Cardiac septum (tissue), 1 donor: Measurements from ENCODE around the gene SETDB2. TPM values are rescaled to one million over a fixed set of nuclear protein-coding genes. Genes with fewer than 3 reads are reported as not detected.
A peak's percentile ranks its signal among the peaks of the same experiment; 100 is the strongest.
"Not testable (repeated sequence)": the region's sequence is repeated elsewhere in the genome, so short reads cannot be mapped to it uniquely, and the experiment has no call there.

Source experiments
- DNase-seq: peaks from one replicate; pipeline ENCODE4 v3.0.0-alpha.2; 2020; ENCODE audit warnings: low spot score
- intact Hi-C: fragments of 100-400 bp; cut with DNase I; formaldehyde crosslinking; loops from one replicate; pipeline ENCODE4 v1.14.0; 2022
- total RNA-seq: library from RNA; stranded (reverse); fragmentation: NEBNext Ultra II Directional; extraction: Animal tissue kit (Norgen Biotek cat#: 25700); gene quantifications from one replicate; pipeline ENCODE4 v1.2.1, GENCODE V29; 2021
- donor health status: DM: no; HTN: no; CAD: no.

SETDB2 gene
- total RNA-seq, 1 donor from 2014 or later = 11.2 TPM

- DNase-seq = no peak
- intact Hi-C loops = no loop called here
Measured at GRCh38 chr13:49456156-49456555, 12.1 kb downstream of the SETDB2 start.

- no peak for DNase-seq
Measured at GRCh38 chr13:49457221-49457620, 13.1 kb downstream of the SETDB2 start.

GRCh38 chr13:49459580-49459979, 15.5 kb downstream of the SETDB2 start:
- no peak for DNase-seq
- intact Hi-C loops = no loop called here

More at GRCh38 chr13:49457221-49457620, 13.1 kb downstream of the SETDB2 start:
- intact Hi-C loops = no loop called here

GRCh38 chr13:49464085-49464484, 20.0 kb downstream of the SETDB2 start:
- intact Hi-C loops = no loop called here
- DNase-seq = no peak

GRCh38 chr13:49464621-49465325, 20.7 kb downstream of the SETDB2 start:
- intact Hi-C loops = no loop called here

GRCh38 chr13:49466292-49466838, 22.3 kb downstream of the SETDB2 start:
- intact Hi-C loops = no loop called here
- no peak for DNase-seq

More at GRCh38 chr13:49464621-49465325, 20.7 kb downstream of the SETDB2 start:
- DNase-seq = no peak

GRCh38 chr13:49472186-49472585, 28.1 kb downstream of the SETDB2 start:
- DNase-seq = no peak
- intact Hi-C loops = no loop called here

- no peak for DNase-seq
- intact Hi-C loops = no loop called here
Measured at GRCh38 chr13:49476529-49476928, 32.5 kb downstream of the SETDB2 start.

- intact Hi-C loops = no loop called here
- DNase-seq = no peak
Measured at GRCh38 chr13:49481788-49482187, 37.7 kb downstream of the SETDB2 start.

GRCh38 chr13:49488563-49488962, 44.5 kb downstream of the SETDB2 start:
- intact Hi-C loops = no loop called here
- DNase-seq = no peak

- no peak for DNase-seq
- intact Hi-C loops = loop anchor here (5.0 kb wide), 2 partner anchors 93 to 113 kb away; partner anchors contain the start of gene RCBTB1
Measured at GRCh38 chr13:49494645-49495044, 50.6 kb downstream of the SETDB2 start.

GRCh38 chr13:49495783-49496762, 52.0 kb downstream of the SETDB2 start, which contains the start of gene PHF11:
Gene PHF11, plus strand, starts transcription at chr13:49495953. Its CDS starts 49 bp downstream, at chr13:49496002.
- intact Hi-C loops = loop anchor here (2.0 to 5.0 kb wide), 3 partner anchors 51 to 111 kb away; partner anchors contain the start of genes CAB39L, RCBTB1 and SETDB2
- DNase-seq = peak; percentile 93

- not testable (repeated sequence) for DNase-seq
- intact Hi-C loops = loop anchor here (2.0 to 5.0 kb wide), 3 partner anchors 52 to 110 kb away; partner anchors contain the start of genes CAB39L, RCBTB1 and SETDB2
Measured at GRCh38 chr13:49496837-49497236, 52.8 kb downstream of the SETDB2 start.

- DNase-seq = no peak
- intact Hi-C loops = loop anchor here (2.0 to 5.0 kb wide), 3 partner anchors 52 to 110 kb away; partner anchors contain the start of genes CAB39L, RCBTB1 and SETDB2
Measured at GRCh38 chr13:49497272-49497671, 53.2 kb downstream of the SETDB2 start.

GRCh38 chr13:49498206-49498605, 54.1 kb downstream of the SETDB2 start:
- intact Hi-C loops = loop anchor here (5.0 kb wide), 2 partner anchors 89 to 109 kb away; partner anchors contain the start of gene RCBTB1
- no peak for DNase-seq

- intact Hi-C loops = loop anchor here (5.0 kb wide), 2 partner anchors 87 to 107 kb away; partner anchors contain the start of gene RCBTB1
- DNase-seq = no peak
Measured at GRCh38 chr13:49499889-49500660, 56.0 kb downstream of the SETDB2 start.

GRCh38 chr13:49502954-49503353, 58.9 kb downstream of the SETDB2 start:
- intact Hi-C loops = no loop called here
- DNase-seq = no peak

GRCh38 chr13:49503951-49504350, 59.9 kb downstream of the SETDB2 start:
- intact Hi-C loops = no loop called here
- no peak for DNase-seq

- intact Hi-C loops = no loop called here
- no peak for DNase-seq
Measured at GRCh38 chr13:49512578-49512977, 68.5 kb downstream of the SETDB2 start.
